ENCODE results near the gene ZNF710.
"Not testable (repeated sequence)": the region's sequence is repeated elsewhere in the genome, so short reads cannot be mapped to it uniquely, and the experiment has no call there.

ZNF710 gene, protein sequence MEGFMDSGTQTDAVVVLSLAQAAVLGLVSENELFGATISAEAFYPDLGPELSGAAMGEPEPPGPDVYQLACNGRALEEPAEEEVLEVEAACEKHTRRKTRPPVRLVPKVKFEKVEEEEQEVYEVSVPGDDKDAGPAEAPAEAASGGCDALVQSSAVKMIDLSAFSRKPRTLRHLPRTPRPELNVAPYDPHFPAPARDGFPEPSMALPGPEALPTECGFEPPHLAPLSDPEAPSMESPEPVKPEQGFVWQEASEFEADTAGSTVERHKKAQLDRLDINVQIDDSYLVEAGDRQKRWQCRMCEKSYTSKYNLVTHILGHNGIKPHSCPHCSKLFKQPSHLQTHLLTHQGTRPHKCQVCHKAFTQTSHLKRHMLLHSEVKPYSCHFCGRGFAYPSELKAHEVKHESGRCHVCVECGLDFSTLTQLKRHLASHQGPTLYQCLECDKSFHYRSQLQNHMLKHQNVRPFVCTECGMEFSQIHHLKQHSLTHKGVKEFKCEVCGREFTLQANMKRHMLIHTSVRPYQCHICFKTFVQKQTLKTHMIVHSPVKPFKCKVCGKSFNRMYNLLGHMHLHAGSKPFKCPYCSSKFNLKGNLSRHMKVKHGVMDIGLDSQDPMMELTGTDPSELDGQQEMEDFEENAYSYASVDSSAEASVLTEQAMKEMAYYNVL

DNA sequence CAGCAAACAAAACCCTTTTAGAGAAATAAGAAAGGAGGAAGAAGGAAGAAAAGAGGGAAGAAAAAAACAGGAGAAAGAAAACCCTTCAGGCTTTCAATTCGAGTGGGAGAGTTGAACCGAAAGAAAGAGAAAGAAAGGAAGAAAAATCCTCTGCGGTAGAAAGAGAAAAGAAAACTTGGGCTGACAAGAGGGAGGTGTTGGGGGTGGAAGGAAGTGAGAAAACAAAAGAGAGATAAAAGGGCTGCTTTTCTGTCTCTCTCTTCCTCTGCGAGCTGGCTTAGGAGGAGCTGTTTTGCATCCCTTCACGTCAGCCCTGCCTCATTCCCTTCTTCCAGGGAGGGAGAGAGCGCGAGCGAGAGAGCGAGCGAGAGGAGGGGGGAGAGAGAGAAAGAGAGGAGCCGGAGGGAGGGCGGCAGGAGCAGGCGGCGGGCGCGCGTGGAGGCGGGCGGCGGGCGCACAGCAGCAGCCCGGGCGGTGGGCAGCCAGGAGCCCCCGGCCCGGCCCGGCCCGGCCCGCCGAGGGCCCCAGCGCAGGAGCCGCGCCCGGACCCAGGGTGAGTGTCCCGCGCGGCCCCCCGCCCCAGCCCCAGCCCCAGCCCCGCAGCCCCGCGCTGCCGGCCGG lies at the start of gene ZNF710:
Gene ZNF710 (plus strand): TSS at position 263 of the 621 bp plus-strand sequence. CDS start 65,814 bp downstream, outside the sequence.
- peak; percentile 31 for DNase-seq

DNA sequence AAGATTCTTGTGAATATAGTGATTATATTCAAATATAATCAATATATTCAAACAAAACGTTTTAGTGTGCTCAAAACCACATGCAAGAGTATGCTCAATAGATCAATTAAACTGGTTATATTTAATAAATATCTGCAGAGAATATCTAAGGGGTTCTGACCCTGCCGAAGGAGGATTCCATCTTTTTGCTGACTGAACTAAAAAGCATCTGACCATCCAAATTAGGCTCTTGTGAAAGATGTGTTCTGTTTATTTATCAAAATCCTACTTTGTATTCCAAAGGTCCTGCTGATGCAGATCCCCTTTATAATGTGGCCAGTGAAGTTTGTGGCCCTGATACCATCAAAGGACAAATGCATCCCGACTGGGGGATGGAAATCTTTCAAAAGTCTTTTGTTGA lies 46.6 kb upstream of the ZNF710 start:
- no peak for DNase-seq

DNA sequence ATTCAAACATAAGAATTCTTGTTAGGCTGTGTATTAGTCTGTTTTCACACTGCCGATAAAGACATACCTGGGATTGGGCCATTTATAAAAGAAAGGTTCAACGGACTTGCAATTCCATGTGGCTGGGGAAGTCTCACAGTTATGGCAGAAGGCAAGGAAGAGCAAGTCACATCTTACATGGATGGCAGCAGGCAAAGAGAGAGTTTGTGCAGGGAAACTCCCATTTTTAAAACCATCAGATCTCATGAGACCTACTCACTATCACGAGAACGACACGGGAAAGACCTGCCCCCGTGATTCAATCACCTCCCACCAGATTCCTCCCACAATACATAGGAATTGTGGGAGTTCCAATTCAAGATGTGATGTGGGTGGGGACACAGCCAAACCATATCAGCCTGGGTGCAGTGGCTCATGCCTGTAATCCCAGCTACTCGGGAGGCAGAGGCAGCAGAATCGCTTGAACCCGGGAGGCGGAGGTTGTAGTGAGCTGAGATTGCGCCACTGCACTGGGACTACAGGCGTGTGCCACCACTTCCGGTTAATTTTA lies 45.6 kb upstream of the ZNF710 start:
- not testable (repeated sequence) for DNase-seq

DNA sequence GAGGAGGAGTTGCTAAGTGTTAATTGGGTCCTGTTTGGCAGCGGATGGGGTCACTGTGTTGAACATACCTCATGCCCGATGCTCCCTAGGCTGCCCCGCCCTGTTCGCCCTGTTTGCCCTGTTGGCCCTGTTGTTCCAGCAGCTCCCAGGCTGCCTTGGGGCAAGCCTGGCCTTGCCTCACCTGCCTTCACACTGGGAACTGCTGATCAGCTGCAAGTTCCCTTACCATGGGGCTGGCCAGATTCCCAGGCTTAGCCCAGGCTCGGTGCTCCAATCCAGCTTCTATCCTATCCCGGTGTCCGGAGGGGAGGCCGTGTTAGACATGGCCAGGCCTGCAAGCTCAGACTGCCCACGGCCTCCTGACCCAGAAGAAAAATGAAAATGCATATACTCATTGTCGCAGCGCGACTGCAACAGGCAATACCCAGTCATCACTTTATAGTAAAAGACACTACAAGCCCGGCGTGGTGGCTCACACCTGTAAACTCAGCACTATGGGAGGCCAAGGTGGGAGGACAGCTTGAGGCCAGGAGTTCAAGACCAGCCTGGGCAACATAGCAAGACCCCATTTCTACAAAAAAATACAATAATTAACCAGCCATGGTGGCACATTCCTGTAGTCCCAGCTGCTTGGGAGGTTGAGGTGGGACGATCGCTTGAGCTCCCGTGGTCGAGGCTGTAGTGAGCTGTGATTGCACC lies 42.9 kb upstream of the ZNF710 start:
- no peak for DNase-seq

DNA sequence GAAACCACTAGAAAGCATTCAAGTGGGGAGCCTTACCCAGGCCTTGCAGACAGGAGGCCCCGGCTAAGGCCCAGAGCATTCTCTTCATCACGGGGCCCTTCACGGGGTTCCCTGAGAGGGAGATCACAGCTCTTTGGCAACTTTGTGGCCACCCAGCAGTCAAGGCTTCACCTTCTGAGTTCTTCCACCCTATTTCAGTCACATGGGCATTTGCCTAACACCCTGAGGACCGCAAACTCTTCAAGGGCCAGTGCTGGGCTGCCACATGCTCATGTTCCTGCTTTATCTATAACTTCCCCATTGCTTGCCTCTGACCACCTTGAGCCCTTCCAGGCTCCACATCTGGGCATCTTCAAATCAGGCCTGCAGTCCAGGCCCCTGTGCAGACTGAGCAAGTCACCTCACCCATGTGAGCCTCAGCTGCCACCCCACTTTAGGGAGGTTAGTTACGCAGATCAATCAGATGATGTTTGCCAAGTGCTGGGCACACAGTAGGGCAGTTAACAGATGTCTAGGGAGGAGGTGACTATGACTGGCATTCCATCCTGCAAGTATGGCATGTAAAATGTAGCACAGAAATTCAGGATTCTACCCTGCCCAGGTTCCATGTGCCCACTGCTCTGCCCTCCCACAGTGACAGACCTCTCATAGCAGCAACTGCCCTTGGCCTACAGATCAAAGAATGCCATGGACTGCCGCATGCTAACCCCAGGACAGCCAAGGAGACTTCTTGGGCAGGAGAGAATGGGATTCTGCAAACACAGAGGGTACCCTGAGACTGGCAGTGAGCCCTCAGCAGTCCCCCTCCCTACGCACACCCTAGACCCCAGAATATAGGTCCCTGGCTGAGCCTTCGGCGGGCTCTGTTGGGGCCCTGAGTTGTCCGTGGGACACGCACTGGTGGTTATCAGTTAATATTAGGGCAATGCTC lies 37.6 kb upstream of the ZNF710 start:
- no peak for DNase-seq

DNA sequence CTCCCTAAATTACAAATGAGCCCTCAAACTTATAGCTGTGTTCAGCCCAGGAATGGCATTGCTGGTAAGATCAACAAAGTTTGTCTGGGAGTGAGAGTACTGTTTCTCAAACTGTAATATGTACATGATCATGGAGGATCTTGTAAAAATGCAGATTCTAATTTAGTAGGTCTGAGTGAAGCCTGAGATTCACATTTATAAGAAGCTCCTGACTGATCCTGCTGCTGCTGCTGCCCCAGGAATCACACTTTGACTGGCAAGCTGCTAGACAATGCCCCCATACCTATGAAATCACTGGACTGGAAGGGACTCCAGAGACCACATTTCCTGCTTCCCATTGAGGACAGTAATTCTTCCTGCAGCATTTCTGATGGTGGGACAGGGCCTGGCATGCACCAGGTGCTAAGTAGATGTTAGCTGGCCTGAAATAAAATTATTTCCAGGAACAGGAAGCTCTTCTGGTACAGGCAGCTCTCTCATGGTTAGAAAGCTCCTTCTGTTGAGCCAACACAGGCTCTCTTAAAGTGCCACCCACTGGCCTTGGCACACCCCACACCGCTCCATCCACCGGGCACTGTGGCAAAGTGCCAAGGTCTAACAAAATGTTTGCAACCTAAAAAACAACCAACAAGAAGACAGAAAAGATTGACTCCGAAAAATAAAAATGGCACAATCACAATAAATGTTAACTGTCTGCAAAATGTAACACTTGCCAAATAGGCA lies 36.7 kb upstream of the ZNF710 start:
- DNase-seq = no peak

DNA sequence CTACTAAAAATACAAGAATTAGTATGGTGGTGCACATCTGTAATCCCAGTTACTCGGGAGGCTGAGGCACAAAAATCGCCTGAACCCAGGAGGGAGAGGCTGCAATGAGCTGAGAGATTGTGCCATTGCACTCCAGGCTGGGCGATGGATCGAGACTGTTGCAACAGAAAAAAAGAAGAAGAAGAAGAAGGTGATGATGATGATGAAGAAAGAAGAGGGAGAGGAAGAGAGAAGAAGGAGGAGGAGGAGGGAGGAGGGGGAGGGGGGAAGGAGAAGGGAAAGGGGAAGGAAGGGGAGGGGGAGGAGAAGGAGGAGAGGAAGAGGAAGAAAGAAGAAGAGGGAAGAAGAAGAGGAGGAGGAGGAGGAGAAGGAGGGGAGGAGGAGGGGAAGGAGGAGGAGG lies 33.2 kb upstream of the ZNF710 start:
- DNase-seq = no peak

DNA sequence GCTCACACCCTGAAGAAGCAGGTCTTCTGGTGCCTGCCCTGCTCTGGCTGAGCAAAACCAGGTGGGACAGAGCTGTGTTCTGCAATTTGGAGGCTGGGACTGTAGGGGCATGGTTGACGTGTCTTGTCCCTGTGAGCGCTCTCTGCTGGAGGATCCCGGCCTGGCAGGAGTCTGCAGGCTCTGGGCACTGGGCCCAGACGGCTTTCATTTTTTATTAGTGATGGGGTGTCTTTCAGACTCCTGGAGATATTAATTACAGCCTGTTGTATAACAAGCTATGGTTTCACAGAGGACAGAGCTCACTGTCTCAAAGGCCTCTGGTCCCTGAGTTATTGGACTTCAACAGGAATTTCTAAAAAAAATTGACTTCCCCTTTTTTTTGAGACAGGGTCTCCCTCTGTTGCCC lies 29.5 kb upstream of the ZNF710 start:
- DNase-seq = peak; percentile 53

DNA sequence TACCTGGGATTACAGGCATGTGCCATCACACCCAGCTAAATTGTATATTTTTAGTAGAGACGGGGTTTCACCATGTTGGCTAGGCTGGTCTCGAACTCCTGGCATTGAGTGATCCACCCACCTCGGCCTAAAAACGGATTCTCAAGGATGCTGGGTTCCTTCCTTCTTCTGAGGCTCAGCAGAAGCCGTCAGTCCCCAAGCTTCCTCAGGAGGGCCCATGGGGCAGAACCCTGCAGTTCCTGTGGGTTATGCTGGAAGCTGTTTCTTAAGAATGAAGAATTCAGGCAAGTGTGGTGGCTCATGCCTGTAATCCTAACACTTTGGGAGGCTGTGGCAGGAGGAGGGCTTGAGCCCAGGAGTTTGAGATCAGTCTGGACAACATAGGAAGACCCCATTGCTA lies 29.0 kb upstream of the ZNF710 start:
- no peak for DNase-seq

DNA sequence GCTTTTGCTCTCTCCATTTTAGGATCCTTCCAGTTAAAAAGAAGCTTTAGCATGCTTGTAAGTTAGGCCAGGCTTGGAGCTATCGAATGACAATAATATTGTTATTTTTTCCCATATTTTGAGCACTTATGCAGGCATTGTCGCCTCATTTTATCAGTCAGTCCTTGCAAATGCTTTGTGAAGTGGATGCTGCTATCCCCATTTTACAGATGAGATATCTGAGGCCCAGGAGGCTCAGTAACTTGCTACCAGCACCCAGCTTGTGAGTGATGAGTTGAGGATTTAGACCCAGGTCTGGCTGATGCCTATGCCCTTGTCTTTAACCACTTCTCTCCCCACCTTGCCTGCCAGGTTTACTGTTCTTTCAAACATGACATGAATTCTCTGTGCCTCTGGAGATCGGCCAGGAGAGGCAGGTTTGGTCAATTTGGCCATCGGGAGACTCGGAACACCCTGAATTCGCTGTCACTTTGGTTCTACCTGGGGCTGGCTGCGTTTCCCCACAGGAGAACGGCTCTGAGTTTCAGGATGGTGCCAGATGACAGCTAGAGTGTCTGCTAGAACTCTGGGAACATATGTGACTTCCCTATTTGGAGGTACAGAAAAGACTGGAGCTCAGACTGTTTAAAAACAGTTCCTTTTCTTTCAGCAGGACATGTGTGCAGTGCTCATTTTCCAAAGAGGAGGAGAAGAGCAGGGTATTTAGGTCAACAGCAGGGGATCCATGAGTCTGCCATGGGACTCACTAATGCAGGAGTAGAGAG lies 25.5 kb upstream of the ZNF710 start:
- no peak for DNase-seq

DNA sequence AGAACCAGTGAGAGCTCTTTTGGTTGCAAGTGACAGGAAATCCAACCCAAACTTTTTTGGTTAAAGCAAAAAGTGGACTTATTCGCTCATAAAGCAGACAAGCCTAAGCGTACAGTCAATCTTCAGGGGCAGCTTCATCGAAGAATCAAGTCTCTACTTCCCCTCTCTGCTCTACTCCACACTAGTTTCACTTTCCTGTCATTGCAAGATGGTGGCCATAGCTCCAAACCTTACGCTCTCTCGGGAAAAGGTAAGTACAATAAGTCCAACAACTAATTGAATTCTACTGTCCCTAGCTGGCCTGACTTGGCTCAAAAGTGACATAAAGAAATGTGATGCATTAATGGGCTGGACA lies 24.9 kb upstream of the ZNF710 start:
- no peak for DNase-seq

DNA sequence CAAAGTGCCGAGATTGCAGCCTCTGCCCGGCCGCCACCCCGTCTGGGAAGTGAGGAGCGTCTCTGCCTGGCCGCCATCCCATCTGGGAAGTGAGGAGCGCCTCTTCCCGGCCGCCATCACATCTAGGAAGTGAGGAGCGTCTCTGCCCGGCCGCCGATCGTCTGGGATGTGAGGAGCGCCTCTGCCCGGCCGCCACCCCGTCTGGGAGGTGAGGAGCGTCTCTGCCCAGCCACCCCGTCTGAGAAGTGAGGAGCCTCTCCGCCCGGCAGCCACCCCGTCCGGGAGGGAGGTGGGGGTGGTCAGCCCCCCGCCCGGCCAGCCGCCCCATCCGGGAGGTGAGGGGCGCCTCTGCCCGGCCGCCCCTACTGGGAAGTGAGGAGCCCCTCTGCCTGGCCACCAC lies 23.3 kb upstream of the ZNF710 start:
- DNase-seq = not testable (repeated sequence)

DNA sequence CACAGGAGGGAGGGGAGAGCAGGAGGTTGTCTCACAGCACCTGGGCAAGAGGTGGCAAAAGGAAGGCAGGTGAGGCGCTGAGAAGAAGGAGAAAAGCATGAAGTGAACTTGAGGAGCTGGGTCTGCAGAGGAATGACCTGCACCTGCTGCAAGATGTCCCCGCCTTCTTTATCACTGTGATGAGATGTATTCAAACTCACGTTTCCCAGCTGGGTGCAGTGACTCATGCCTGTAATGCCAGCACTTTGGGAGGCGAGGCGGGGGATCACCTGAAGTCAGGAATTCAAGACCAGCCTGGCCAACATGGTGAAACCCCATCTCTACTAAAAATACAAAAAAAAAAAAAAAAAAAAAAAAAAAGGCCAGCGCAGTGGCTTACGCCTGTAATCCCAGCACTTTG lies 22.2 kb upstream of the ZNF710 start:
- no peak for DNase-seq

DNA sequence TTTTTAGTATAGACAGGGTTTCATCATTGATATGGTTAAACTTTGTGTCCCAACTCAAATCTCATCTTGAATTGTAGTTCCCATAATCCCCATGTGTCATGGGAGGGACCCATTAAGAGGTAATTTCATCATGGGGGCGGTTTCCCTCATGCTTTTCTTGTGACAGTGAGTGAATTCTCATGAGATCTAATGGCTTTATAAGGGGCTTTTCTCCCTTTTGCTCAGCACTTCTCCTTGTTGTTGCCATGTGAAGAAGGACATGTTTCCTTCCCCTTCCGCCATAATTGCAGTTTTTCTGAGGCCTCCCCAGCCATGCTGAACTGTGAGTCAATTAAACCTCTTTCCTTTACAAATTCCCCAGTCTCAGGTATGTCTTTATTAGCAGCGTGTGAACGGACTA lies 20.2 kb upstream of the ZNF710 start:
- DNase-seq = no peak

DNA sequence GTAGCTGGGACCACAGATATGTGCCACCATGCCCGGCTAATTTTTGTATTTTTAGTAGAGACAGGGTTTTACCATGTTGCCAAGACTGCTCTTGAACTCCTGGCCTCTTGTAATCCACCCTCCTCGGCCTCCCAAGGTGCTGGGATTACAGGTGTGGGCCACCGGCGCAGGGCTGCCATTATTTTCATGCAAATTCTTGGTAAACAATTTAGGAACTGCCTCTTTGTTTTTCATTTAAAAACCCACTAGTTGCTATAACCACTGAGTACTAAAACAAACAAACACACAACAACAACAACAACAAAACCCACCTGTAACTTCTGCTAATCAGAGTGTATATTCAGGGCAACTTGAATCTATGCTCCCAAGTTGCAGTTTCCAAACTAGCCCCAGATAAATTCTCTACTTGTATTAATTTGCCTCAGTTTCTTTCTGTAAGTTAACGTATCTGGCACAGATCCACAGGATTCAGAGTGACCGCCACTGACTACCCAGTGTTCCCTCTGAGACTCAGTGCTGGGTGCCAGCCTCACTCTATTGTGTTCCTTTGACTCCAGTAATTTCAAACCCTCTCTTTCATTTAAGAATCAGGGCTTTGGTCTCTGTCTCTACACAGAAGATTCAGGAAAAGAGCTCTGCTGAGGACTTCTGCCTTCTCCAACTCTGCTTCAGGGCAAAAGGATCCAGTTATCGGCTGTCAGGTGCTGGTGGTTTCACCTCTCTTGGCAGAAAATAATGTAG lies 18.6 kb upstream of the ZNF710 start:
- DNase-seq = no peak

DNA sequence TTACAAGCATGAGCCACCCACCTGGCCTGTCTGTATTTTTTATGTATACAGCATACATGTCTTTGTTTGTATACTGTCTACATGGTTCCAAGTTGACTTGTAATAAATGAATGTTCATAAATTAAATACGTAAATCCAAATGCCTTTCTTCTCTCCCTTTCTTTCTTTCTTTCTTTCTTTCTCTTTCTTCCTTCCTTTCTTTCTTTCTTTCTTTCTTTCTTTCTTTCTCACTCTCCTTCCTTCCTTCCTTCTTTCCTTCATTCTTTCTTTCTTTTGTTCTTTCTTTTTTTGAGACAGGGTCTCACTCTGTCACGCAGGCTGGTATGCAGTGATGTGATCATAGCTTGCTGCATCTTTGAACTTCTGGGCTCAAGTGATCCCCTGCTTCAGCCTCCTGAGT lies 17.1 kb upstream of the ZNF710 start:
- DNase-seq = no peak

DNA sequence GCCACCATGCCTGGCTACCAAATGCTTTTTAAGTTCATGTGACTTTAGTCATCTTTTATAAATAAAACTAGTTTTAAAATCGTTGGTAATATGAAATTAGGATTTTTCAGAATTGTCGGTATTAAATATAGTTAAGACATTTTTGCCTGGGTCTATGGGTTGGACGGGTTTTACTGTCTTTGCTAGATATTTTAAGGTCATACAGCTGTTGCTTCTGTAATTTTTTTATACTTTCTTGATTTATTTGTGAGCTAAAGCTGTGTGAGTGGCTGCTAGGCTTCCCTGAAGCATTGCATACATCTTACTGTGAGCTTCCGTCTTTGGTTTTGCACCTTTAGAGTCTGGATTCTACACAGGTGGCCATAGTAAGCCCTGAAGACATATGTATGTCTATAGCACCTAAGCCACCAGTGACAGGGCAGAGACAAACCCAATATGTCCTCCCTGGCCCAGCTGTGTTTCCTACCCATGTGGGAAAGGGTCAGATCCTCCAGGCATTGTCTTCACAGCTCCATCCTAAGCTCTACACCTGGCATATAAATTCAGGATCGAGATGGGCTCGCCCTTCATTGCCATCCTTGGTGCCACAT lies 16.6 kb upstream of the ZNF710 start:
- no peak for DNase-seq

DNA sequence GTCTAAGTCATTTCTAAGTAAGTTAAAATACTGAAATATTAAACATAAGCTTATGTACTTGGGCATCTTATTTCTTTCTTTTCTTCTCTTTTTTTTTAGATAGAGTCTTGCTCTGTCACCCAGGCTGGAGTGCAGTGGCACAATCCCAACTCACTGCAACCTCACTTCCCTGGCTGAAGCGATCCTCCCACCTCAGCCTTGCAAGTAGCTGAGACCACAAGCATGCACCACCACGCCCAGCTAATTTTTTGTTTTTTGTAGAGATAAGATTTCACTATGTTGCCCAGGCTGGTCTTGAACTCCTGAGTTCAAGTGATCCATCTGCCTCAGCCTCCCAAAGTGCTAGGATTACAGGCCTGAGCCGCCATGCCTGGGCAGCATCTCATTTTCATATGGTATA lies 16.0 kb upstream of the ZNF710 start:
- DNase-seq = no peak

DNA sequence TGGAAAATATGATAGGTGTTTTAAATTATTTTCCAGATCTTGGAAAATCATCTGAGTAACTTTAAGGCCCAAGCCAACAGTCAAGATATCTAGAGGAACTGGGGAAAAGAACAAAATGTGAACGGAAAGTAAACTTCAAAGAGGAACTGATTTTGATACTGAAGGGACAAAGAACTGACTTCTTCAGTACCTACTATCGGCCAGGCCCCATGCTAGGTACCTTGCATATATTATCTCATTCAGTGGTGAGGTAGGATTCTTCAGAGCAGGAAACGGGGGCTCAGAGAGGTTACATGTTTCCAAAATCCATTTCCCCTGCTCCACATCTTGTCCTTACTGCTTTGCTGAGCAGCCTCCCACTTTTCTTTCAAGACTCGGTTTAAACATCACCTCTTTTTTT lies 9.8 kb upstream of the ZNF710 start:
- DNase-seq = no peak
